ENCODE data around the gene ANGEL2.
"Not testable (repeated sequence)": the region's sequence is repeated elsewhere in the genome, so short reads cannot be mapped to it uniquely, and the experiment has no call there.

Gene ANGEL2

DNA sequence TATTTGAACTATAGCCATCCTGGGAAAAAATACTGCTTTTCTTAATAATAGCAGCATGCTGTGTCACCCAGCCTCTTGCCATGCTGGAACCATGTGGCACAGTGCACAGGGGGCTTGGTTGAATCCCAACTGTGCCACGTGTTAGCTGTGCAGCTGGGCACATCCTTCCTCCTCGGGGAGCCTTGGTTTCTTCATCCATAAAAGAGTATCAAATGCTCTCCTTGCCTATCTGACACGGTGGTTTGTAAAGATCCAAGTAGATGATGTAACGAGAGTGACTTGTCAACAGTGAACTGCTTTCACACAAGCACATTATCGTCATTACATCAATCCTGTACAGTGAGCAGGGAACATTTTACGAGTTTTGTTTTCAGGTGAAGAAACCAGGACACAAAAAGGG is 41.0 kb downstream of the ANGEL2 start:
- DNase-seq, result no peak

DNA sequence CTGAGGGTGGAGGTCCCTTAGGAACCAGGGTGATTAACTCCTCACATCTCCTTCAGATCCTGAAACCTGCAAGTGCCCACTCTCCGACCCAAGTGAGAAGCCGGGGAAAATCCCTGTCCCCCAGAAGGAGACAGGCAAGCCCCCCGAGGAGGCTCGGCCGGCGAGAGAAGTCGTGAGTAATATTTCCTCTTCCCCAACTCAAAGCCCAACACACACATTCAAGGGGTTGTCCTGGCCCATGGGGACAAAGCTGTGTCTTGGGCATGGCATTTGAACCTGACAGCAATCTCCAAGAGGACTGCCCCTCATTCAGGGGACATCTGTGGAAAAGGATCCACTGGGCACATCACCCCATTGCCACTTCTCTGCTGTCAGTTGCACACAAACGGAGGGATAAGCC is 41.8 kb downstream of the ANGEL2 start:
- DNase-seq, result no peak

DNA sequence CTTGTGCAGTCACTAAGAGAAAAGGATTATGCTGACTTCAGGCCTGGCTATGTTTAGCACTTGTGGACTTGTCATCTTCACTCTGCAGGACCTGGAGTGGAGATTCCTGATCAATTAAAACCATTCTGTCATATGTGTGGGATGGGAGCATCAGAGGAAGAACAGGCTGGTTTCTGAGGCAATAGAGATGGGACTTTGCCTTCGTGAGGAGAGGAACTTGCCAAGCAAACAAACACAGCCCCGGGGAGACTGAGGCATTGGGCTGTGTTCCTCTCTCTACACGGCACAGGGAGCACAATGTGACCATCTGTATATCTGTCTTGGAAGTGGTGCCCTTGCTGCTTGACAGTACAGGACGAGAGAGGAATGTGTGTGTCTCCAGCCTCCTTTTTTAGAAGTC is 42.2 kb downstream of the ANGEL2 start:
- no peak for DNase-seq

DNA sequence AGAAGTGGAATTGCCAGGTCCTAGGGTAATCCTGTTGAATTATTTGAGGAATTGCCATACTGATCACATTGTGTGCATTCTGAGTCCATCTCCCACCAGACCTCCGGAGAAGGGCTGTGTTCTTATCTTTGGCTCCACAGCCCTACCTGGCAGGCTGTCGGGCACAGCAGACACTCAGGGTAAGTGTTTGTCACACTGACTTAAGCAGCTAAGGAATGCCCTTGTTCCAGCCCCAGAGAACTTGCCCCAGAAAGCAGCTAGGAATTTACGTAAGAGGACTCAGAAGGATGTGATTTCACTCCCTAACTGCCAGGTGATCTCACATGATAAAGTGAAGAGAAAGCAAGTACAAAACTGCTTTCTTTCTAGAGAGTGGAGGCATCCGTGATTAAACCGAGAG is 44.4 kb downstream of the ANGEL2 start:
- DNase-seq, result no peak

DNA sequence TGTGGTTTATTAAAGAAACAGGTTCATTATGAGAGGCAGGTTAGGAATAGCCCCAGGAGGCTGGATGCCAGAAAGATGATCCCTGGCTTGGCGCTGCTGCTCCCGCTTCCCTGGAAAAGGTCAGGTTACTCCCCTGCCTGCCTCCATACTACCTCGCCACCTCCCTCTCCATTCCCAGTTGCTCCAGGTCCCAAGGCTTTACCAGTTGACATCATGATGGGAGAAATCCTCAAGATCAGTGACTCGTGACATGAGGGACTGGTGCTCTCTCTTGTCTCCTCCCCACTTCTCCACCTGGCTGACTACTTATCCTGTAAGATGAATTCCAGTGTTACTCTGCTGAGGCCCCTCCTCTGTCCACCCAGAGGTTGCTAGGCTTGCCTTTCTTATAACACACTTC is 45.6 kb downstream of the ANGEL2 start:
- no peak for DNase-seq

DNA sequence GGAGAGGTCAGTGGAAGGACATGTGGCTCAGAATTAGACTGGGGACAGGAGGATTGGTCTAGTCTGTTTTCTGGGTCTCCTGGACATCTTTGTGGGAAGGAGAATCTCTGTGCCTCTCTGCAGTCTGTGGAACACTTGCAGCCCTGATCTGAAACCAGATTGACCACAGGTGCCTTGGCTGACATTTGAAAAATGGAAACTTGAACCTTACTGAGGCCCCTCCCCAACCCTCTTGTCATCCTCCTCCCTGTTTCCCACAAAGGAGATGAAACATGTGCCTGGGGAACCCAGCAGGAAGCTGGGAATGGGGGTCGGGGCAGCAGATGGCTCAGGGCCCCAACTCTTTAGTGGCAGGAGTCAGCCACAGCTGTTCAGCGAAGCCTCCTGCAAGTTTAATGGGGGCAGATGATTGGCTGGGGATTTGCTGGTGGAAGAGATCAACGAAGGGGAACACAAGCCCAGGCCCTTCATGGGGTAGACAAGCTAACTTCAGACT is 47.3 kb downstream of the ANGEL2 start:
- DNase-seq, result no peak

DNA sequence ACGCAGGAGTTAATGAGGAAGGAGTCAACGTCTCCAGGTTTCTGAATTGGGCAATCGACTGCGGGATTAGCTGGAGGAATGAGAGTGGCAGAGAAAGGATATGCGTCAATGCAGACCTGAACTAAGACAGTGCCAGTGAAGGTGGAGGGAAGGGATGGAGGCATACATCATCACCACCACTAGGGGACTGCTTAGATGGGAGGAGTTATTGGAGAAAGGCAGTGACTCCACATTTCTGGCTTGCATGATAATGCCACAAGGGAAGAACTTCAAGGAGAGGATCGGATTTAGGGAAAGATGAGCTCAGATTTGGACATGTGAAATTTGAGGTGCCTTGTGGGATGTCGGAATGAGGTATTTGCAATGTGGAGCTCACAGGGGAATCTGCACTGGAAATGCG is 47.9 kb downstream of the ANGEL2 start:
- no peak for DNase-seq

DNA sequence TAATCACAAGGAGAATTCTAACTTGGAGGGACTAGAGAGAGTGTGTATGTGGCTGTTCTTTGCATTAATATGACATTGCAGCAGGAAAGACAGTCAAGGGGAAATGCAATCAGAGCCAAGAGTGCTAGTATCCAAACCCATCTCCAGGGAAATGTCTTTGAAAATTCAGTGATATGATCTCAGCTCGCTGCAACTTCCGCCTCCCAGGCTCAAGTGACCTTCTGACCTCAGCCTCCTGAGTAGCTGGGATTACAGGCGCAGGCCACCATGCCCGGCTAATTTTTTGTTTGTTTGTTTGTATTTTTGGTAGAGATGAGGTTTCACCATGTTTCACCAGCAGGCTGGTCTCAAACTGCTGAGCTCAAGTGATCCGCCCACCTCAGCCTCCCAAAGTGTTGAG is 49.1 kb downstream of the ANGEL2 start:
- DNase-seq, result no peak

DNA sequence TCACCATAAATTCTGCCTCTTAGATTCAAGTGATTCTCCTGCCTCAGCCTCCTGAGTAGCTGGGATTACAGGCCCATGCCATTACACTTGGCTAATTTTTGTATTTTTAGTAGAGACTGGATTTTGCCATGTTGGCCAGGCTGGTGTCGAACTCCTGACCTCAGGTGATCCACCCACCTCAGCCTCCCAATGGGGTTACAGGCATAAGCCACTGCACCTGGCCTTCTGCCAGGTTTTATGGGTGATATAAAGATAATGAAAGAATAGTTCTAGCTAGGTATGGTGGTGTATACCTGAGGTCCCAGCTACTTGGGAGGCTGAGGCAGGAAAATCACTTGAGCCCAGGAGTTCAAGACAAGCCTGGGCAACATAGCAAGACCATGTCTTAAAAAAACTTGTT is 50.7 kb downstream of the ANGEL2 start:
- not testable (repeated sequence) for DNase-seq

DNA sequence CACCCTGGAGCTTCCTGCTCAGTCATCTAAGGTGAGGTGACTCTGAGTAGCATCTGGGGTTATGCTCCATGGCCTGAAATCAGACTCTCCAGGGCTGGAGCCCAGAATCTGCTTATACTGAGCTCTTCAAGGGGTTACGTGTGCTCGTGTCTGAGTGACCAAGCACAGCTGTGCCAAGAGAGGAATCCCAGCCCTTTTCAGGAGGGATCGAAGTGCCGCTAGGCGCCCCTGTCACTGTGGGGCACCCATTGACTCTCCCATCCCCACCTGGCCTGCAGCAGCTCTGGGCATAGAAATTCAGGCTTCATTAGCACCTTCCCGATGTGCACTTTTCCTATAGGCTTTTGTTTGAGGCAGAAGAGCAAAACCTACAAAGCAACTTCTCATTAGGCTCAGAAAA is 51.6 kb downstream of the ANGEL2 start:
- DNase-seq, result no peak

DNA sequence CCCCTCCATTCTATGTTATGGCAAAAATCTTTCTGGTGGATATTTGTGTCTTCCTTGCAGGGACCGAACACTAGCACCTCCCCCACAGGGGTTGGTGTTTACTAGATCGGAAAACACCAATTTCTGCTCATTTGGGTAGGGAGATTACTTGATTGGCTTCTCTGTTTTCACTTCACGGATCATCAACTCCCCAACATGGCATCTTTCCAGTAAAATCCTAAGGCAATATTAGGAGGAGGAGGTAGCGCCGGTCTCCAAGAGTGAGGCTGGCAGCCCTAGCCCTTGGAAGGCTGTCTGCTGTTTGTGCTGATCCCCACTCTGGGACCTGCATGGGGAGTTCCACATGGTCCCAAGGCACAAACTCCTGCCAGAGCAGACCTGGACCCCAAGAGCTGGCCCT is 53.2 kb downstream of the ANGEL2 start:
- no peak for DNase-seq

DNA sequence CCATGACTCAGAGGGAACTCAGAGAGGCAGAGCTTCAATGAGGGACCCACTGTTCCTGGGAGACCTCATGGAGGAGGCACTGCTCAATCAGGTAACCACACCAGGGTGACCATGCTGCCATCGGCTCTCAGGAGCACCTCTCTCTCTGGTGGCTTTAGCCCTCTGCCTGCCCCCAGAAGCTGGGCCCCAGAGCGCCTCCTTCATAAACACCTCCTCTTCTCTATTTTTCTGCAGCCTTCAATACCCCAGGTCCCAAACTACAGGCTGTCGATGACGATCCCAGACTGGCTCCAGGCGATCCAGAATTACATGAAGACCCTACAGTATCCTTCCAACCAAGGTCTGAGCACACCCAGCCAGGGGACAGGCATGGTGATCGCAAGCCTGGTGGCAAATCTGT is 54.7 kb downstream of the ANGEL2 start:
- DNase-seq, result no peak

DNA sequence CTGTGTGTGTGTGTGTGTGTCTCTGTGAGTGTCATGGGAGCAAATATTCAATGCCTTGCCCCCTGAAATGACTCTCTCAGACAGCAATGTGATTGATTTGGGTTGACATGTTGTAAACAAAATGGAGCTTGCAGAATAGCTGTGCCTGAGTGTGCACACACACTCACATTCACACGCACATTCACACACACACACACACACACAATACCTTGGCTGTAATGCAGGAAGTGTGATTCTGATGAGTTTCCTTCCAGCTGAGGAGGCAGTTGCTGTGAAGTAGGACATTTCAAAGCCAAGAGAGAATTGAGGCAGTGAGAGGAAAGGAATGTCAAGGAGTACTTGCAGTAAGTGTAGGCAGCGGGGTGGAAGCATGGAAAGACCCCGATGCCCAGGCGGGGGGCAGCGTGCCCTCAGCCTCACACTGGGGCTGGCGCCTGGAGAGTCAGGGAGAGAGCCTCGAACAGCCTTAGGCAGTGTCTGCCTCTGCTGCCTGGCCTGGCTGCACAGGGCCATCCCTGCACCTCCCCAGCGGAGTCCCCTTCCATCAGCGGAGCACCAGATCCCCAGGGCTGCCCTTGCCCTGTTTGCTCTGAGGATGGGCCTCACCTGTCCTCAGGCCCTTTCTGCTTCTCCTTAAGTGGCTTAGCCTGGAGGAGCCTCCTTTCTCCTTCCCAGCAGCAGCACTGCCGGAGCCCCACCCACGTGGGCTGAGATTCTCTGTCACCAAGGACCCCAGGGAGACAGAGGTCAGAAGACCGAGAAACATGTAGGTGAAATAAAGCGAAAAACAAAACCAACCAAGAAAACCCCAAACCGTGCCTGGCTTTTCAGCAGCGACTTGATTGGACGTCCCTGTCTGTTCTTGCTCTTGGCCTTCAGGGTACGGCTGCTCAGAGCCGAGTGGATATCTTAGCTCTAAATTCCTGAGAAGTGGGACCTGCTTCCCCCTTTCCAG is 56.1 kb downstream of the ANGEL2 start:
- DNase-seq, result no peak

DNA sequence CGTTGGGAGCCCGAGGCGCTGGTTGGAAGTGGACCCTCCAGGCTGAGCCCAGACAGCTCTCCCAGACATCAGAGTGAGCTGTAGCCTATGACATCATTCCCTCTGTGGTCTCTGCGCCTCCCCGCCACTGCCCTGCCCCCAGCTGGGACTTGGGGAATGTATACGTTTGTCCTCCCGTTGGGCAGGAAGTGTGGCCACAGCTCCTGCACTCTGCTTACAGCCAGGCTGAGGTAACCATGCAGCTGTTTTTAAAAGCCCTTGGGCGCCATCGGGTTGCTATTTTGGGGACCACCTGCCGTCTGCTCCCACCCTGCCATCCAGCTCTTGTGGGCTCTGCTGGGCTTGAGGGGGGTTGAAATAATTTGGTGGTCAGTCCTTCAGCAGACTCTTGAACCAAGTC is 57.5 kb downstream of the ANGEL2 start:
- no peak for DNase-seq

DNA sequence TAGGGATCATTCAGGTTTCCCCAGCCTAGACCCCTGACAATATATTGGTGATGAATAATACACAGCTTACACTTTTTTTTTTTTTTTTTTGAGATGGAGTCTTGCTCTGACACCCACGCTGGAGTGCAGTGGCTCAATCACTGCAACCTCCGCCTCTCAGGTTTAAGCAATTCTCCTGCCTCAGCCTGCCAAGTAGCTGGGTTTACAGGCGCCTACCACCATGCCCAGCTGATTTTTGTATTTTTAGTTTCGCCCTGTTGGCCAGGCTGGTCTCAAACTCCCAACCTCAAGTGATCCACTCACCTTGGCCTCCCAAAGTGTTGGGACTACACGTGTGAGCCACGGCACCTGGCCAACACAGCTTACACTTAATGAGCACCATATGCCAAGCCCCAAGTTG is 58.1 kb downstream of the ANGEL2 start:
- no peak for DNase-seq

DNA sequence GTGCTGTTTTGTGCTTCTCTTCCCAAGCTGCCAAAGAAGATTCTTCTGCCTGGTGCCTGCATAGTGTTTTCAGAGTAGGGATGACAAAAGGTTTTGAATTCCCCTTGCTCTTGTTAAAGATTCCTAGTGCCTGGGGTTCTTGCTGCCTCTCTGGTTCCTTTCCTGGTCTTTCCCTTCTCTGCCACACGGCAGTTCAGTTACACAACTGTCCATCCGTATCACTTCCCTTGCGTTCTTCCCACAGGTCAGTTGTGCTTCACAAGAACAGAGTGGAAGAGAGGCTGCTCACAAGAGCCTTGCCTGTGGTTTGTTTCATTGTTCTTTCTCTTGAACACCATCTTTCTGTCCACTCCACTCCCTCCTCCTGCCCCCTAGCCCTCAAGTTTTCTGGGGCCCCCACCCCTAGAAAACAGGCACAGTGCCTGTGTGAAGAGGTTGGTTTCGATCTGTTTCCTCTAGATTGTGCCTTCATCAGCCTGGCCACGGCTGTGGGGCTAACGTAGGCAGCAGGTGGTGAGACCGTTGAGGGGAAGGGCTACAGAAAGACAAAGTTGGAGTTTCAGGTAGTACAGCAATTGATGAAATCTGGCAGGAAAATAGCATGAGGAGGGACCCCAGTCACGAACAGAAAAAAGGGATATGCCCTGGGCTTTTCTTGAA is 59.6 kb downstream of the ANGEL2 start:
- no peak for DNase-seq

DNA sequence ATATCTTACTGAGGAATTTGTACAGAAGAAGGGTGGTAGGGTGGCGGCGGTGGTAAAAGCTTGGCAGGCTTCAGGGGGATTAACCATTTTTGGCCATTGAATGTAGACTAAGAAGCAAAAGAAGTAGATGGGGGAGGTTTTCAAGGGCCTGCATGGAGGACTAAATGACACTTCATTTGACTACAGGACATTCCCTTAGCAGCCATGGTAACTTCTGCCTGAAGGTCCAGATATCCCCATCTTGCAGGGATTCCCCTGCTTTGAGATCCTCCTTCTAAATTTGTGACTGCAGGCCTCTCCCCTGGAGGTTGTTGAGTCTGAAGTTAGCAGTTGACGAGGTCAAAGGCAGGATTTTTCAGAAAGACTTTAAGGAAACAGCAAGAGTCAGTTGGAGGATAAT is 60.6 kb downstream of the ANGEL2 start:
- no peak for DNase-seq

DNA sequence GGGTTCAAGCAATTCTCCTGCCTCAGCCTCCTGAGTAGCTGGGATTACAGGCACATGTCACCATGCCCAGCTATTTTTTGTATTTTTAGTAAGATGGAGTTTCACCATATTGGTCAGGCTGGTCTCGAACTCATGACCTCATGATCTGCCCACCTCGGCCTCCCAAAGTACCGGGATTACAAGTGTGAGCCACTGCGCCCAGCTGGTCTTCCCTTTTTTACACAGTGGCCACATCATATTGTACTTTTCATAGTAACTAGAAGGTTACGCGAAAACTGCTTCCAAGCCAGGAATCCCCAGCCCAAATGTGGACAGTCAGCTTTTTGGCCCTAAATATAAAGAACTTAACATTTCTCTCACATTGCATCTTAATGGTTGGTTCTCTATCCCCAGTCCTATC is 61.2 kb downstream of the ANGEL2 start:
- no peak for DNase-seq

DNA sequence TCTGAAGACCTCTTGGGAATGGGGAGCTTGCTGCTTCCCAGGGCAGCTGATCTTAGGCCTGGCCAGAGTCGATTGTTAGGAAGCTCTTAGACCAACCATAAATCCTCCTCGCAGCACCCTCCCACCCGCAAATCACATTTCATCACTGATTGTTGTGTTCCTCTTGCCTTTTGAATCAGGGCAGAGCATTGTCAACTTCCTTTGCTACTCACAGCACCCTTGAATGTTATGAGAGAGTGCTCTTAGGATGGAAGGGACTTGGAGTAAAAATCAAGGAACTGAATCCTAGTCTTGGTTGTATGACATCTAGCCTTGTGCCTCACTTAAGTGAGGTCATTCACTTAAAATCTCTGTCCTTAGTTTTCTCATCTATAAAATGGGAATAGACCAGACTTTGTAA is 62.3 kb downstream of the ANGEL2 start:
- DNase-seq, result no peak

DNA sequence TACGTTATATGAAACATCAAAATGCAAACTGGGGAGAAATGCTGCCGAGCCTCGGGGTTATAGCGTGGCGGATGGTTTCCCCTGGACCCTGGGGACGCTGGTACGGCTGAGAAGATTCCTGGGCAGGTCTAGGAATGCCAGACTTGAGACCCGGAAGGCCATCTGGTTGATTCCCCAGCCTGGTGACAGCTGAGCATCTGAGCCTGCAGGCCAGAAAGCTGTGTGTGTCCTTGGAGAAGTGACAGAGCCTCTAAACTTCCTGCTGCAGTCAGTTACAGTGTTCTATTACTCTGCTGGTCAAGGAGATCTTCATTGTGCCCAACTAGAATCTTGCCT is 63.1 kb downstream of the ANGEL2 start:
- no peak for DNase-seq

DNA sequence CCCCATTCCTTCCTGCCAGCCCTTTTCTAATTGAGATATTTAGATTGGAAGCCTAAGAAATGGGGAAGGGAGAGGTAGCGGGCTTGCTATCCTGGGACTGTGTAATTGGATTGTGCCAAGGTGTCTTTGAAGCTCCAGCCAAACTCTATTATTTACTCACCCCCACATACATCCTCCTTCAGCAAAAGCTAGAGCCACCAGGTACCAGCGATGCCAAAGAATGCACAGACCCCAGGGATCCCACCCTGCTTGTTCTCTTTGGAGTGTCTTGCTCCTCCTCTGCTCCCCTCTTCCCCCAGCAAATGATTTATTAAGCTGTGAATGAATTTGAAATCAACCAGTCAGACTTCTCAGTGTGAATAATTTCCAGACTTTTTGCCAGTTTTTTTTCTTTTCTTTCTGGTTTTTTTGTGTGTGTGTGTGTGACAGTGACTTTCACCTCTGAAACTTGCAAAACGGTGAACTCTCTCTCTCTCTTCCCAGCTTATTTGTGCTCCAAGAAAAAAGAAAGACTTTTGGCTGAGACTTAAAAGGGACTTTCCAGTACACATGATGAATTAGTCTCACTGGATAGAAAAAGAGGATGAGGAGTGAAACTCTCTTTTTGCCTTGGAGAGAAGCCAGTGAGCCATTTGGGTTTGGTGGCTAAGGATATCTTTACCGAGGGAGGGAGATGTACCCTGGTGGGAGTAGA is 63.6 kb downstream of the ANGEL2 start:
- DNase-seq, result no peak

DNA sequence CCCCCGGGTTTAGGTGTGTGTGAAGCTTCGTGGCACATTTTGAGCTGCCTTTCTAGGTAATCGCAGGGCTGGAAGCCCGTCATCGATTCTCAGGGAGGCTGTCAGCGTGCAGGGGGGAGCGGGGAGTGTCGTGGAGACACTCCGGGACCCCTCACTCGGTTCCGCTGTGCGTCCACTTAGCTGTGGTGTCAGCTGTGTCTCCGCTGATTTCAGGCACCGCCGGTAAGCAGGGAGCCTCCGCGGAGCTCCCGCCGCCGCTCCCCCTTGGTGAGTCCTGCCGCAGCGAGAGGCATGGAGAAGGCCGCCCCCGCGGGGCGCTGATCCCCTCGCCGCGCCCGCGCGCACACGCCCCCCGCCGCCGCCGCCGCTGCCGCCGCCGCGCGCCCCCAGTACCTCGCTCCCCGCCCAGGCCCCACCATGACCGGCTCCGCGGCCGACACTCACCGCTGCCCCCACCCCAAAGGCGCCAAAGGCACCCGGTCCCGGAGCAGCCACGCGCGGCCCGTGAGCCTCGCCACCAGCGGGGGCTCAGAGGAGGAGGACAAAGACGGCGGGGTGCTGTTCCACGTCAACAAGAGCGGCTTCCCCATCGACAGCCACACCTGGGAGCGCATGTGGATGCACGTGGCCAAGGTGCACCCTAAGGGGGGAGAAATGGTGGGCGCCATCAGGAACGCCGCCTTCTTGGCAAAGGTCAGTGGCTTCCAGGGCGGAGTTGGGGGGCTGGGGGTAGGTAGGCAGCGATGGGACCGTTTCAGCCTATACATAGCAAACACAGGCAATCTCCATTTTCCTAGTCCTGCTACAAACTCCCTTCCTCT is 64.3 kb downstream of the ANGEL2 start:
- DNase-seq, result no peak
